ENCODE measurements around the gene TMEM106C. TPM values are rescaled to one million over a fixed set of nuclear protein-coding genes. Genes with fewer than 3 reads are reported as not detected.
"Not testable (repeated sequence)": the region's sequence is repeated elsewhere in the genome, so short reads cannot be mapped to it uniquely, and the experiment has no call there.

The TMEM106C gene
- total and polyA plus RNA-seq, 4 donors: 76.4 to 120 (median 102) TPM

- no peak for DNase-seq (ENCODE audit: low read depth in 4 of 6, low spot score in 6 of 6)
- Histone ChIP-seq H3K4me3 (ENCODE audit: low read depth, low read length) (no peak overlapping the region), H3K9me3 (ENCODE audit: control insufficient read depth, insufficient read depth, low read length) (no peaks in the 10 kb centered on the region), H3K4me1 (ENCODE audit: control insufficient read depth, insufficient read depth, low read length) (peaks cover 31% of the 10 kb centered on the region), H3K36me3 (ENCODE audit: control insufficient read depth, insufficient read depth, low read length) (no peaks in the 10 kb centered on the region), H3K27ac (ENCODE audit: low read depth, low read length) (no peak overlapping the region), H3K27me3 (ENCODE audit: control insufficient read depth, insufficient read depth, low read length) (peaks cover 7% of the 10 kb centered on the region)
- 70% methylated on average over 22 of the region's 27 CpGs for WGBS (ENCODE audit: insufficient coverage)
Observed at GRCh38 chr12:47946413-47947323, 16.7 kb upstream of the TMEM106C start.

- Histone ChIP-seq H3K36me3 (ENCODE audit: control insufficient read depth, insufficient read depth, low read length) (no peaks in the 10 kb centered on the region), H3K4me1 (ENCODE audit: control insufficient read depth, insufficient read depth, low read length) (peaks cover 24% of the 10 kb centered on the region)
- 63% methylated on average over 3 of the region's 12 CpGs for WGBS (ENCODE audit: insufficient coverage)
Observed at GRCh38 chr12:47947341-47947740, 16.1 kb upstream of the TMEM106C start.

GRCh38 chr12:47949441-47950341 lies 13.7 kb upstream of the TMEM106C start:
- no peak overlapping the region for H3K4me3 ChIP-seq (ENCODE audit: low read depth, low read length)
- no peaks in the 10 kb centered on the region for H3K27me3 ChIP-seq (ENCODE audit: control insufficient read depth, insufficient read depth, low read length)
- H3K9me3 ChIP-seq (ENCODE audit: control insufficient read depth, insufficient read depth, low read length): no peaks in the 10 kb centered on the region
- H3K4me1 ChIP-seq (ENCODE audit: control insufficient read depth, insufficient read depth, low read length): peaks cover 19% of the 10 kb centered on the region
- no peak overlapping the region for H3K27ac ChIP-seq (ENCODE audit: low read depth, low read length)
- no peaks in the 10 kb centered on the region for H3K36me3 ChIP-seq (ENCODE audit: control insufficient read depth, insufficient read depth, low read length)
- peak in 3 of 6 donors; percentile 17 to 74 (median 71) for DNase-seq (ENCODE audit: low read depth in 4 of 6, low spot score in 6 of 6)
- 74% methylated on average over 25 of the region's 32 CpGs for WGBS (ENCODE audit: insufficient coverage)

More at GRCh38 chr12:47947341-47947740, 16.1 kb upstream of the TMEM106C start:
- Histone ChIP-seq H3K4me3 (ENCODE audit: low read depth, low read length) (no peak overlapping the region), H3K27me3 (ENCODE audit: control insufficient read depth, insufficient read depth, low read length) (peaks cover 2% of the 10 kb centered on the region), H3K9me3 (ENCODE audit: control insufficient read depth, insufficient read depth, low read length) (no peaks in the 10 kb centered on the region), H3K27ac (ENCODE audit: low read depth, low read length) (no peak overlapping the region)
- DNase-seq (ENCODE audit: low read depth in 4 of 6, low spot score in 6 of 6): peak in 1 of 6 donors; percentile 22

DNA sequence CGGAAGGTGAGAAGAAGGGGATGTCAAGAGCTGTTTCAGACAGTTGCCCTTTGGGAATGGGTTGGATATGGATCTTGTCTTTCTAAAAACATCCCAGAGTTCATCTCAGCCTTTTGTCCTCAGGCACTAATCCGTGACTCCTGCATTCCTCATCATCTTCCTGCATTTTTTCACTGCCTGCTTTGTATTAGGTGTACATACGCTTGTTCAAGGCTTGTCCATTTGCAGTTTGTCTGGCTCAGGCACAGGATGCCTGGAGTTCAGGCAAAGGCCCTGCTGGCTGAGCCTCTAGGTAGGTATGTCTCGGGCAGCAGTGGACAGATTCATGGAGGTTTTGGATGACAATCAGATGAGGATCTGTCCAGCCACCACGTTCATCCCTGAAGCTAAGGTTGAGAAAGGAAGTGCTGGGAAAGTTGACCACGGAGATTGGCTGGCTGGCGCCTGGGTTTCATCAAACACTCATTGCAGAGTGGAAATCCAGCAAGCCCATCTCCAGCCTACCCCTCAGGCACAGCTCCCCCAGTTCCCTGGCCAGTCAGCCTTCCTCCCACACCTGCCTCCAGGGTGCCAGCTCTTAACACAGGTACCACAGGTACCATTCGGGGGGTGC lies 12.4 kb upstream of the TMEM106C start:
- DNase-seq (ENCODE audit: low read depth in 4 of 6, low spot score in 6 of 6): no peak
- no peaks in the 10 kb centered on the region for H3K9me3 ChIP-seq (ENCODE audit: control insufficient read depth, insufficient read depth, low read length)
- H3K4me1 ChIP-seq (ENCODE audit: control insufficient read depth, insufficient read depth, low read length): peaks cover 19% of the 10 kb centered on the region
- no peak overlapping the region for H3K27ac ChIP-seq (ENCODE audit: low read depth, low read length)
- H3K36me3 ChIP-seq (ENCODE audit: control insufficient read depth, insufficient read depth, low read length): no peaks in the 10 kb centered on the region
- 85% methylated on average over 4 of the region's 8 CpGs for WGBS (ENCODE audit: insufficient coverage)
- H3K4me3 ChIP-seq (ENCODE audit: low read depth, low read length): no peak overlapping the region
- H3K27me3 ChIP-seq (ENCODE audit: control insufficient read depth, insufficient read depth, low read length): no peaks in the 10 kb centered on the region

DNA sequence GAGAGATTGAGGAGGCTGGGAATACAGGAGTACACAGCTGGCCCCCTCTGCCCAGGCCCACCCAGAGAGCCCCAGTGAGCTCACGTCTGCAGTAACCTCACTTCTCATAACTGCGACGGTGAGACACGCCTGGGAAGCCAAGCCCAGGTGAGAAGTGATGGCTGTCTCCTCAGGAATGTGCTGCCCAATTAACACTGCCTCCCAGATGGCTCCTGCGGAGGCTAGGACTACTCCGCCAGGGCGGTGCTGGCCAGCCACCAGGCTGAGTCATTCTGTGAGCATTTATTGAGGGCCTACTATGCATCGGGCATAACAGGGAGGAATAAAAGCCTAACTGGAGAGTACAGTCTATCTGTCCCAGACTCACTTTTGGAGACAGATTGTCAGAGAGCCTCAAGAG lies 9.3 kb upstream of the TMEM106C start:
- 96% methylated on average over 8 of the region's 8 CpGs for WGBS (ENCODE audit: insufficient coverage)
- DNase-seq (ENCODE audit: low read depth in 4 of 6, low spot score in 6 of 6): no peak
- H3K4me1 ChIP-seq (ENCODE audit: control insufficient read depth, insufficient read depth, low read length): peaks cover 6% of the 10 kb centered on the region

GRCh38 chr12:47954467-47955045 lies 8.8 kb upstream of the TMEM106C start:
- WGBS (ENCODE audit: insufficient coverage): 69% methylated on average over 3 of the region's 4 CpGs
- Histone ChIP-seq H3K27me3 (ENCODE audit: control insufficient read depth, insufficient read depth, low read length) (no peaks in the 10 kb centered on the region), H3K4me3 (ENCODE audit: low read depth, low read length) (no peak overlapping the region), H3K27ac (ENCODE audit: low read depth, low read length) (no peak overlapping the region), H3K36me3 (ENCODE audit: control insufficient read depth, insufficient read depth, low read length) (no peaks in the 10 kb centered on the region), H3K4me1 (ENCODE audit: control insufficient read depth, insufficient read depth, low read length) (peaks cover under 1% of the 10 kb centered on the region), H3K9me3 (ENCODE audit: control insufficient read depth, insufficient read depth, low read length) (peaks cover 6% of the 10 kb centered on the region)
- DNase-seq (ENCODE audit: low read depth in 4 of 6, low spot score in 6 of 6): no peak

More for the DNA sequence above, 9.3 kb upstream of the TMEM106C start:
- Histone ChIP-seq H3K9me3 (ENCODE audit: control insufficient read depth, insufficient read depth, low read length) (peaks cover 6% of the 10 kb centered on the region), H3K36me3 (ENCODE audit: control insufficient read depth, insufficient read depth, low read length) (no peaks in the 10 kb centered on the region), H3K27me3 (ENCODE audit: control insufficient read depth, insufficient read depth, low read length) (no peaks in the 10 kb centered on the region), H3K4me3 (ENCODE audit: low read depth, low read length) (no peak overlapping the region), H3K27ac (ENCODE audit: low read depth, low read length) (no peak overlapping the region)

- Histone ChIP-seq H3K36me3 (ENCODE audit: control insufficient read depth, insufficient read depth, low read length) (no peaks in the 10 kb centered on the region), H3K4me3 (ENCODE audit: low read depth, low read length) (no peak overlapping the region), H3K27ac (ENCODE audit: low read depth, low read length) (no peak overlapping the region), H3K27me3 (ENCODE audit: control insufficient read depth, insufficient read depth, low read length) (no peaks in the 10 kb centered on the region), H3K4me1 (ENCODE audit: control insufficient read depth, insufficient read depth, low read length) (no peaks in the 10 kb centered on the region), H3K9me3 (ENCODE audit: control insufficient read depth, insufficient read depth, low read length) (peaks cover 6% of the 10 kb centered on the region)
- WGBS (ENCODE audit: insufficient coverage): 100% methylated on average over 1 of the region's 3 CpGs
- no peak for DNase-seq (ENCODE audit: low read depth in 4 of 6, low spot score in 6 of 6)
Observed at GRCh38 chr12:47955059-47955458, 8.3 kb upstream of the TMEM106C start.

DNA sequence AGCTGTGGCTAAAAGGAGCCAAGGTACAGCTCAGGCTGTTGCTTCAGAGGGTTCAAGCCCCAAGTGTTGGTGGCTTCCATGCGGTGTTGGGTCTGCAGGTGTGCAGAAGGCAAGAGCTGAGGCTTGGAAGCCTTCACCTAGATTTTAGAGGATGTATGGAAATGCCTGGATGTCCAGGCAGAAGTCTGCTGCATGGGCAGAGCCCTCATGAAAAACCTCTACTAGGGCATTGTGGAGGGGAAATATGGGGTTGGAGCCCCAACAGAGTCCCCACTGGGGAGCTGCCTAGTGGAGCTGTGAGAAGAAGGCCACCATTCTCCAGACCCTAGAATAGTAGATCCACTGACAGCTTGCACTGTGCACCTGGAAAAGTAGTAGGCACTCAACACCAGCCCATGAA lies 5.7 kb upstream of the TMEM106C start:
- not testable (repeated sequence) for H3K36me3 ChIP-seq (ENCODE audit: control insufficient read depth, insufficient read depth, low read length); H3K4me3 ChIP-seq (ENCODE audit: low read depth, low read length); H3K9me3 ChIP-seq (ENCODE audit: control insufficient read depth, insufficient read depth, low read length); H3K27ac ChIP-seq (ENCODE audit: low read depth, low read length); DNase-seq (ENCODE audit: low read depth in 4 of 6, low spot score in 6 of 6); H3K4me1 ChIP-seq (ENCODE audit: control insufficient read depth, insufficient read depth, low read length); H3K27me3 ChIP-seq (ENCODE audit: control insufficient read depth, insufficient read depth, low read length)
- 100% methylated on average over 1 of the region's 1 CpG for WGBS (ENCODE audit: insufficient coverage)

DNA sequence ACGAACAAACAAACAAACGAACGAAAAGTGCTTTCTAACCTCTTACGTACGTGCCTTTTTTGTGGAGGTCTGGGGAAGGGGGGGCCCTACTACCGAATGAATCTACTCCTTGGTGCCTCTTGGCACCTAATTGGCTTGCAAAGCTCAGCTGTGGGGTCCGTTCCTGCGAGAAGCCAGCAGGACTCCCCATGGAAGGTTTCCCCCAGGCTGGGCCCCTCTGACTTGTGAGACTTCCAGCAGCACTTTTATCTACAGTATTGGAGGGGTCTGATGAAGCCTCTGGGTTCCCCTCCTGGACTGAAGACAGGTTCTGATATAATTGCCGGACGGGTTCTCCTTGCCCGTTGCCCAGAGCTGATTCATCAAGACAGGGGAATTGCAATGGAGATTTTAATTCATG lies 1.2 kb upstream of the TMEM106C start:
- 75% methylated on average over 8 of the region's 11 CpGs for WGBS (ENCODE audit: insufficient coverage)

More for the DNA sequence above, 1.2 kb upstream of the TMEM106C start:
- DNase-seq (ENCODE audit: low read depth in 4 of 6, low spot score in 6 of 6): no peak
- Histone ChIP-seq H3K4me3 (ENCODE audit: low read depth, low read length) (no peak overlapping the region), H3K27me3 (ENCODE audit: control insufficient read depth, insufficient read depth, low read length) (peaks cover 2% of the 10 kb centered on the region), H3K27ac (ENCODE audit: low read depth, low read length) (no peak overlapping the region), H3K36me3 (ENCODE audit: control insufficient read depth, insufficient read depth, low read length) (peaks cover 3% of the 10 kb centered on the region), H3K4me1 (ENCODE audit: control insufficient read depth, insufficient read depth, low read length) (peaks cover 13% of the 10 kb centered on the region), H3K9me3 (ENCODE audit: control insufficient read depth, insufficient read depth, low read length) (peaks cover 6% of the 10 kb centered on the region)
